ENCODE results near the gene FIBCD1. TPM values are rescaled to one million over a fixed set of nuclear protein-coding genes. Genes with fewer than 3 reads are reported as not detected.

The FIBCD1 gene
- total and polyA plus RNA-seq, 7 experiments from 2014 or later: not detected

GRCh38 chr9:130891688-130892476 is 47.2 kb downstream of the FIBCD1 start:
- H3K27ac ChIP-seq (ENCODE audit: low read depth, low read length): no peak overlapping the region
- POLR2A ChIA-PET: interaction anchor here (0.5 kb wide), 1 partner anchor 129 kb away, joined by 7 read pairs; no protein-coding TSS in a partner anchor
- Mint-ChIP-seq H3K36me3 (peaks cover 0 to 7% (median 5%) of the 10 kb centered on the region in 5 donors), H3K27me3 (no peaks in the 10 kb centered on the region), H3K9me3 (no peaks in the 10 kb centered on the region), H3K4me1 (peaks cover 0 to 7% (median 0%) of the 10 kb centered on the region in 7 donors), H3K4me3 (no peak overlapping the region), H3K27ac (no peak overlapping the region)
- H3K9me3 ChIP-seq (ENCODE audit: control insufficient read depth in 2 of 3, low read length in 3 of 3): no peaks in the 10 kb centered on the region
- ATAC-seq (no peak), DNase-seq (no peak)
- intact Hi-C loops (cut with micrococcal nuclease): no loop called here
- H3K36me3 ChIP-seq (ENCODE audit: control insufficient read depth in 2 of 3, insufficient read depth in 3 of 3, low read length in 3 of 3): peaks cover 0 to 27% (median 0%) of the 10 kb centered on the region in 3 experiments
- H3K4me3 ChIP-seq (ENCODE audit: low read length): no peak overlapping the region
- H3K27me3 ChIP-seq (ENCODE audit: control insufficient read depth in 2 of 2, insufficient read depth in 2 of 2, low read length in 2 of 2): no peaks in the 10 kb centered on the region
- CTCF ChIA-PET: no interaction called here
- no peaks in the 10 kb centered on the region for H3K4me1 ChIP-seq (ENCODE audit: control insufficient read depth in 2 of 2, insufficient read depth in 2 of 2, low read length in 2 of 2)

- peaks cover 0 to 34% (median 0%) of the 10 kb centered on the region in 3 experiments for H3K36me3 ChIP-seq (ENCODE audit: control insufficient read depth in 2 of 3, insufficient read depth in 3 of 3, low read length in 3 of 3)
- no peak overlapping the region for H3K27ac ChIP-seq (ENCODE audit: low read depth, low read length)
- Mint-ChIP-seq H3K27ac (no peak overlapping the region), H3K36me3 (peaks cover 0 to 7% (median 5%) of the 10 kb centered on the region in 5 donors), H3K4me1 (peaks cover 0 to 7% (median 0%) of the 10 kb centered on the region in 7 donors), H3K27me3 (no peaks in the 10 kb centered on the region), H3K9me3 (no peaks in the 10 kb centered on the region), H3K4me3 (no peak overlapping the region)
- no peaks in the 10 kb centered on the region for H3K4me1 ChIP-seq (ENCODE audit: control insufficient read depth in 2 of 2, insufficient read depth in 2 of 2, low read length in 2 of 2)
- H3K27me3 ChIP-seq (ENCODE audit: control insufficient read depth in 2 of 2, insufficient read depth in 2 of 2, low read length in 2 of 2): no peaks in the 10 kb centered on the region
- intact Hi-C loops (cut with micrococcal nuclease): no loop called here
- H3K4me3 ChIP-seq (ENCODE audit: low read length): no peak overlapping the region
- DNase-seq (no peak), ATAC-seq (no peak)
- ChIA-PET CTCF (no interaction called here), POLR2A (interaction anchor here (0.5 kb wide), 1 partner anchor 128 kb away, joined by 7 read pairs; no protein-coding TSS in a partner anchor)
- no peaks in the 10 kb centered on the region for H3K9me3 ChIP-seq (ENCODE audit: control insufficient read depth in 2 of 3, low read length in 3 of 3)
Measured at GRCh38 chr9:130890870-130891687, 48.0 kb downstream of the FIBCD1 start.

- Mint-ChIP-seq H3K4me3 (no peak overlapping the region), H3K36me3 (peaks cover 0 to 12% (median 8%) of the 10 kb centered on the region in 5 donors), H3K27me3 (no peaks in the 10 kb centered on the region), H3K4me1 (peaks cover 0 to 7% (median 0%) of the 10 kb centered on the region in 7 donors), H3K27ac (no peak overlapping the region), H3K9me3 (no peaks in the 10 kb centered on the region)
- ChIA-PET POLR2A (no interaction called here), CTCF (no interaction called here)
- H3K4me3 ChIP-seq (ENCODE audit: low read length): no peak overlapping the region
- H3K36me3 ChIP-seq (ENCODE audit: control insufficient read depth in 2 of 3, insufficient read depth in 3 of 3, low read length in 3 of 3): peaks cover 0 to 43% (median 0%) of the 10 kb centered on the region in 3 experiments
- no peaks in the 10 kb centered on the region for H3K27me3 ChIP-seq (ENCODE audit: control insufficient read depth in 2 of 2, insufficient read depth in 2 of 2, low read length in 2 of 2)
- no peaks in the 10 kb centered on the region for H3K4me1 ChIP-seq (ENCODE audit: control insufficient read depth in 2 of 2, insufficient read depth in 2 of 2, low read length in 2 of 2)
- DNase-seq (no peak), ATAC-seq (no peak)
- H3K27ac ChIP-seq (ENCODE audit: low read depth, low read length): no peak overlapping the region
- no peaks in the 10 kb centered on the region for H3K9me3 ChIP-seq (ENCODE audit: control insufficient read depth in 2 of 3, low read length in 3 of 3)
- intact Hi-C loops (cut with micrococcal nuclease): no loop called here
Measured at GRCh38 chr9:130890124-130890523, 48.9 kb downstream of the FIBCD1 start.

GRCh38 chr9:130888146-130888885 is 50.7 kb downstream of the FIBCD1 start:
- Histone ChIP-seq H3K9me3 (ENCODE audit: control insufficient read depth in 2 of 3, low read length in 3 of 3) (no peaks in the 10 kb centered on the region), H3K27me3 (ENCODE audit: control insufficient read depth in 2 of 2, insufficient read depth in 2 of 2, low read length in 2 of 2) (no peaks in the 10 kb centered on the region), H3K27ac (ENCODE audit: low read depth, low read length) (no peak overlapping the region), H3K36me3 (ENCODE audit: control insufficient read depth in 2 of 3, insufficient read depth in 3 of 3, low read length in 3 of 3) (peaks cover 0 to 61% (median 0%) of the 10 kb centered on the region in 3 experiments), H3K4me3 (ENCODE audit: low read length) (no peak overlapping the region), H3K4me1 (ENCODE audit: control insufficient read depth in 2 of 2, insufficient read depth in 2 of 2, low read length in 2 of 2) (no peaks in the 10 kb centered on the region)
- POLR2A ChIA-PET: no interaction called here
- Mint-ChIP-seq H3K4me3 (no peak overlapping the region), H3K4me1 (peaks cover 0 to 3% (median 0%) of the 10 kb centered on the region in 7 donors), H3K36me3 (peaks cover 0 to 20% (median 8%) of the 10 kb centered on the region in 5 donors), H3K27ac (no peak overlapping the region), H3K9me3 (no peaks in the 10 kb centered on the region), H3K27me3 (no peaks in the 10 kb centered on the region)
- CTCF ChIA-PET: no interaction called here
- intact Hi-C loops (cut with micrococcal nuclease): no loop called here
- DNase-seq (no peak), ATAC-seq (no peak)

- POLR2A ChIA-PET: no interaction called here
- CTCF ChIA-PET: no interaction called here
- no peak for ATAC-seq
- H3K27me3 Mint-ChIP-seq: no peaks in the 10 kb centered on the region
- peaks cover 0 to 21% (median 8%) of the 10 kb centered on the region in 5 donors for H3K36me3 Mint-ChIP-seq
- H3K9me3 ChIP-seq (ENCODE audit: control insufficient read depth in 2 of 3, low read length in 3 of 3): no peaks in the 10 kb centered on the region
- H3K27ac ChIP-seq (ENCODE audit: low read depth, low read length): no peak overlapping the region
- H3K9me3 Mint-ChIP-seq: no peaks in the 10 kb centered on the region
- H3K4me3 ChIP-seq (ENCODE audit: low read length): no peak overlapping the region
- H3K36me3 ChIP-seq (ENCODE audit: control insufficient read depth in 2 of 3, insufficient read depth in 3 of 3, low read length in 3 of 3): peaks cover 0 to 62% (median 0%) of the 10 kb centered on the region in 3 experiments
- H3K27ac Mint-ChIP-seq: no peak overlapping the region
- no peaks in the 10 kb centered on the region for H3K4me1 ChIP-seq (ENCODE audit: control insufficient read depth in 2 of 2, insufficient read depth in 2 of 2, low read length in 2 of 2)
- no peaks in the 10 kb centered on the region for H3K4me1 Mint-ChIP-seq
- no peaks in the 10 kb centered on the region for H3K27me3 ChIP-seq (ENCODE audit: control insufficient read depth in 2 of 2, insufficient read depth in 2 of 2, low read length in 2 of 2)
- no peak overlapping the region for H3K4me3 Mint-ChIP-seq
- no peak for DNase-seq
- intact Hi-C loops (cut with micrococcal nuclease): no loop called here
Measured at GRCh38 chr9:130887494-130888144, 51.4 kb downstream of the FIBCD1 start.

- Histone ChIP-seq H3K36me3 (ENCODE audit: control insufficient read depth in 2 of 3, insufficient read depth in 3 of 3, low read length in 3 of 3) (peaks cover 0 to 65% (median 0%) of the 10 kb centered on the region in 3 experiments), H3K27ac (ENCODE audit: low read depth, low read length) (no peak overlapping the region), H3K4me3 (ENCODE audit: low read length) (no peak overlapping the region), H3K27me3 (ENCODE audit: control insufficient read depth in 2 of 2, insufficient read depth in 2 of 2, low read length in 2 of 2) (no peaks in the 10 kb centered on the region), H3K9me3 (ENCODE audit: control insufficient read depth in 2 of 3, low read length in 3 of 3) (no peaks in the 10 kb centered on the region), H3K4me1 (ENCODE audit: control insufficient read depth in 2 of 2, insufficient read depth in 2 of 2, low read length in 2 of 2) (no peaks in the 10 kb centered on the region)
- intact Hi-C loops (cut with micrococcal nuclease): no loop called here
- H3K27ac Mint-ChIP-seq: no peak overlapping the region
- H3K4me3 Mint-ChIP-seq: no peak overlapping the region
- CTCF ChIA-PET: no interaction called here
- no peaks in the 10 kb centered on the region for H3K9me3 Mint-ChIP-seq
- ATAC-seq (no peak), DNase-seq (no peak)
- H3K36me3 Mint-ChIP-seq: peaks cover 0 to 21% (median 8%) of the 10 kb centered on the region in 5 donors
- POLR2A ChIA-PET: no interaction called here
- no peaks in the 10 kb centered on the region for H3K27me3 Mint-ChIP-seq
- H3K4me1 Mint-ChIP-seq: no peaks in the 10 kb centered on the region
Measured at GRCh38 chr9:130886981-130887380, 52.1 kb downstream of the FIBCD1 start.

Measured in naive thymus-derived CD4-positive, alpha-beta T cell (primary cell).